ENCODE measurements around the gene CACNA1H.
"Not testable (repeated sequence)": the region's sequence is repeated elsewhere in the genome, so short reads cannot be mapped to it uniquely, and the experiment has no call there.

CACNA1H gene

GRCh38 chr16:1220841-1221627 lies 68.1 kb downstream of the CACNA1H start:
- Histone ChIP-seq H3K4me3 (ENCODE audit: low read depth in 1 of 2, low read length in 2 of 2) (no peak overlapping the region), H3K27me3 (ENCODE audit: low read depth, low read length) (no peaks in the 10 kb centered on the region), H3K9me3 (ENCODE audit: control insufficient read depth in 1 of 2, low read length in 2 of 2) (no peaks in the 10 kb centered on the region), H3K4me1 (ENCODE audit: control insufficient read depth in 1 of 2, insufficient read depth in 2 of 2, low read length in 2 of 2) (no peaks in the 10 kb centered on the region), H3K27ac (ENCODE audit: low read length) (no peak overlapping the region), H3K36me3 (ENCODE audit: control insufficient read depth in 1 of 2, insufficient read depth in 2 of 2, low read length in 2 of 2) (peaks cover 0 to 46% of the 10 kb centered on the region in 2 donors)

DNA sequence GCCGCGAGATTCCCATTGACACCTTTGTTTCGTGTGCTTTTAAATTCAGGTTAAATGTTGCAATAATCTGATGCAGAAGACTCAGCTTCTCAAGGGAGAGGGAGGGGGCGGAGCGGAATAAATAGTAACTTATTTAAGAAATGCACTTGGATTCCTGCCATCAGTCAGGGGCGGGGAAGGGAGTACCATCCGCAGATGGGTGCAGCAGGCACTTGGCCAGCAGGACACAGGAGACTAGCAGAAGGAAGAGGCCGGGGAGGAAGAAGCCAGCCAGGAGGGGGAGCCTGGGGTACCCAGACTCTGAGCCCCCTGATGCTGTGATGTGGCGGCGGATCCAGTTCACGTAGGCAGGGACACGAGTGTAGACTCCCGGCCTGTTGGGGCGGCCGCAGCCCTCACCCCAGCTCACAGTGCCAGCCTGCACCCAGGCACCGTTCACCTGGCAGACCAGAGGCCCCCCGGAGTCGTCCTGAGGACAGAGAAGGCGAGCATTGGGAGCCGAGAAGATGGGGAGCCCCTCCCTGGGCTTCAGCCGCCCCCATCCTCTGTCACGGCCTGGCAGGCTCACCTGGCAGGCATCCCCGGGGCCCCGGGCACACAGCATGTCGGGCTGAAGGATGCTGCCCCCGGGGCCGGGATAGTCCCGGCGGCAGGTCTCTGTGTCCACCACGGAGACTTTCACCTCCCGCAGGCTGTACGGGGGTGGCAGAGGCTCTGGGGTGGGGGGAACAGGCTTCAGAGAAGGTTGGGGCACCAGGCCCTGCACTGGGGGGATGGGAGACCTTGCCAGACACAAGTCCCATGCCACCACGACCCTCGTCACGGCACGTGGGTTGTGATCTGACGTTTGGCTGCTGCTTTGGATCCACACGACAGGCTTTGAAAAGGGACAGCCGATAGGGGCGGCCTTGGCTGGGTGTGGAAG lies 69.0 kb downstream of the CACNA1H start:
- Histone ChIP-seq H3K4me1 (ENCODE audit: control insufficient read depth in 1 of 2, insufficient read depth in 2 of 2, low read length in 2 of 2) (no peaks in the 10 kb centered on the region), H3K36me3 (ENCODE audit: control insufficient read depth in 1 of 2, insufficient read depth in 2 of 2, low read length in 2 of 2) (peaks cover 0 to 38% of the 10 kb centered on the region in 2 donors), H3K27me3 (ENCODE audit: low read depth, low read length) (no peaks in the 10 kb centered on the region), H3K9me3 (ENCODE audit: control insufficient read depth in 1 of 2, low read length in 2 of 2) (no peaks in the 10 kb centered on the region), H3K27ac (ENCODE audit: low read length) (no peak overlapping the region), H3K4me3 (ENCODE audit: low read depth in 1 of 2, low read length in 2 of 2) (no peak overlapping the region)

DNA sequence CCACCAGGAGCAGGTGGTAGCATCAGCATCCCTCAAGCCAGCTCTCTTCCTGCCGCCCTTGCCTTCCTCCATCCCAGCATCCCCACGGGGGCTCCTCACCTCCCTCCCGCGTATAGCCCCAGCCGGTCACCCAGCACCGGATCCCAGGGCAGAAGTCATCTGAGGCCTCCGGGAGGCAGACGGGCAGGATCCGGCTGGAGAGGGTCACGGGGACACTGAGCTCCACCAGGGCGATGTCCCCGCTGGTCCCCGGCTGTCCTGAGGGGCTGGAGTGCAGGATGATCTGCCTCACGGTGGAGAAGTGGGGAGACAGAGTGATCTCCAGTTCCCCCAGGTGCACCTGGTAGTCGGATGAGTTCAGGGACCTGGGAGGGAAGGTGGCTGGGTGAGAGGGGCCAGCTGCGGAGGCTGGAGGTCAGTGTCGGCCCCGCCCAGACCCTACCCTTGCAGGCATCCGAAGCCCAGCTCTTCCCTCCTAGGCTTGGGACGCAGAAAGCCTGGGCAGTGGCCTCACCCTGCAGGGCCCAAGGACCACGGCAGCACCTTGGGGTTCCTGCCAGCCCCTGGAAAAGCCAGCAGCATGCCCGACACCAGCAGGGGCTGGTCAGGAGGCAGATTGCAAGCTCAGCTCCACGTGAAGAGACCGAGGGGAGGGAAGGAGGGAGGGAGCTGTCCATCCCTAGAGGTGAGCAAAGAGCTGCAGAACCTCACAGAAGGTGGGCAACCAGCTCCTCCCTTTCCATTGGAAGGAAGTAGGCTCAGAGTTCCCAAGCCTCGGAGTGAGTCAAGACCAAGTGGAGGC lies 69.8 kb downstream of the CACNA1H start:
- no peaks in the 10 kb centered on the region for H3K4me1 ChIP-seq (ENCODE audit: control insufficient read depth in 1 of 2, insufficient read depth in 2 of 2, low read length in 2 of 2)
- peaks cover 0 to 29% of the 10 kb centered on the region in 2 donors for H3K36me3 ChIP-seq (ENCODE audit: control insufficient read depth in 1 of 2, insufficient read depth in 2 of 2, low read length in 2 of 2)
- no peak overlapping the region for H3K27ac ChIP-seq (ENCODE audit: low read length)
- H3K9me3 ChIP-seq (ENCODE audit: control insufficient read depth in 1 of 2, low read length in 2 of 2) = no peaks in the 10 kb centered on the region
- no peak overlapping the region for H3K4me3 ChIP-seq (ENCODE audit: low read depth in 1 of 2, low read length in 2 of 2)
- H3K27me3 ChIP-seq (ENCODE audit: low read depth, low read length) = no peaks in the 10 kb centered on the region

DNA sequence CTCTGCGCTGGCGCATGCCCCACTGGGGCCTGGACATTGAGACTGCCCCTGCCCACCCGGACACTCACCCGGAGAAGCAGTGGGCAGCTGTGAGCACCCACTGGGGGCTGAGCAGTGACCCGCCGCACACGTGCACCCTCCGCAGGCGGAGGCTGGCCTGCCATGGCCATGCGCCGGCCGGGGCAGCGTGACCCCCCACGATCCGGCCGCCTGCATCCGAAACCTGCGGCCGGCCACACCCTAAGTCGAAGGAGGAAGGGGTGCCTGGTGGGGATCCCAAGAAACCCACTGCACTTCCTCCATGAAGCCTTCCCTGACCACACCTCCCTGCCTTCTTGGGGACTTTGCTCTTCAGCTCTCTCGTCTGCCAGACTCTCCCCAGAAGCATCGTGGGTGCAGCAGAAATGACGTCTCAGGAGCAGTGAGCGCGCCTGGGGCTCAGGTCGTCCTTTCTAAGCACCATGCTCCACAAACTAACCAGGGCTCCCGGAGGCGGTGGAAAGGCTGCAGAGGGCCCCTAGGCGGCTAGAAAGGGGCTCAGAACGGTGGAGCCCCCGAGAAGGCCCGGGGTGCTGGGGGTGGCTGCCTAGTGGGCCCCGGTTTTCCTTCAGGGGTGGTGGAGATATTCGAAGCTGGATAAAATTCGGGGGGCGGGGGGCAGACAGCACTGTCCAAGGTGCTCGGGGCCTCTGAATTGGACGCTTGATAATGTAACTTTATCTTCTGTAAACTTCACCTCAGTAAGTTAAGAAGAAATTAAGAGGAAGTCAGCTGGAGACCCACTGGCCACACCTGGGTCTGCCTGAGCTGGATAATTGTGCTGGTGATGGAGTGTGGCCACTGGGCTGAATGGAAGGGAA lies 70.7 kb downstream of the CACNA1H start:
- Histone ChIP-seq H3K27ac (ENCODE audit: low read length) (no peak overlapping the region), H3K27me3 (ENCODE audit: low read depth, low read length) (no peaks in the 10 kb centered on the region), H3K4me3 (ENCODE audit: low read depth in 1 of 2, low read length in 2 of 2) (no peak overlapping the region), H3K9me3 (ENCODE audit: control insufficient read depth in 1 of 2, low read length in 2 of 2) (no peaks in the 10 kb centered on the region), H3K36me3 (ENCODE audit: control insufficient read depth in 1 of 2, insufficient read depth in 2 of 2, low read length in 2 of 2) (peaks cover 0 to 21% of the 10 kb centered on the region in 2 donors), H3K4me1 (ENCODE audit: control insufficient read depth in 1 of 2, insufficient read depth in 2 of 2, low read length in 2 of 2) (no peaks in the 10 kb centered on the region)

GRCh38 chr16:1224558-1224957 lies 71.7 kb downstream of the CACNA1H start:
- no peak overlapping the region for H3K27ac ChIP-seq (ENCODE audit: low read length)
- H3K27me3 ChIP-seq (ENCODE audit: low read depth, low read length) = no peaks in the 10 kb centered on the region
- no peak overlapping the region for H3K4me3 ChIP-seq (ENCODE audit: low read depth in 1 of 2, low read length in 2 of 2)
- no peaks in the 10 kb centered on the region for H3K4me1 ChIP-seq (ENCODE audit: control insufficient read depth in 1 of 2, insufficient read depth in 2 of 2, low read length in 2 of 2)
- H3K36me3 ChIP-seq (ENCODE audit: control insufficient read depth in 1 of 2, insufficient read depth in 2 of 2, low read length in 2 of 2) = peaks cover 0 to 12% of the 10 kb centered on the region in 2 donors
- H3K9me3 ChIP-seq (ENCODE audit: control insufficient read depth in 1 of 2, low read length in 2 of 2) = no peaks in the 10 kb centered on the region

DNA sequence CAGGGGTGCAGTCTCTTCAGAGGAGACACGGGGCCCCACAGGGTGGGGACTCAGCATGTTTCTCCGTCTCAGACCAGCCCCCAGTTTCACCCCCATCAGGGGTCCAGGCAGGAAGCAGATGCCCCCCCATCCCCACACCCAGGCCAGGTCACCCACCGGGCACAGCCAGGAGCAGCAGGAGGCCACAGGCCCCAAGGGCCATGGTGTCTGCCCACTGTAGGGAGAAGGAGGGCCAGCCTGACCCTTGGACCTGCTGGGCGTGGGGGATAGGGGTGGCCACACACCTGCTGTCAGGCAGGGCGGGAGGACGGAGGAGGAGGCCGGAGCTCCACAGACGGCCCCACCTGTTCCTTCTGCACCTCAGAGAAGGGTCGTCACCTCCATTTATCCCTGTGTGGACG lies 72.1 kb downstream of the CACNA1H start, which contains the start of gene TPSG1:
TPSG1 (minus strand) TSS at position 218 of the 401 bp plus-strand sequence; CDS start at position 202, 16 bp downstream.
- H3K27ac ChIP-seq (ENCODE audit: low read length) = no peak within 1 kb of the TSS

GRCh38 chr16:1225728-1226311 lies 72.9 kb downstream of the CACNA1H start:
- not testable (repeated sequence) for H3K27me3 ChIP-seq (ENCODE audit: low read depth, low read length); H3K36me3 ChIP-seq (ENCODE audit: control insufficient read depth in 1 of 2, insufficient read depth in 2 of 2, low read length in 2 of 2)

More for the DNA sequence above, 72.1 kb downstream of the CACNA1H start, which contains the start of gene TPSG1:
- Histone ChIP-seq H3K36me3 (ENCODE audit: control insufficient read depth in 1 of 2, insufficient read depth in 2 of 2, low read length in 2 of 2) (peaks cover 0 to 9% of the 10 kb centered on the region in 2 donors), H3K9me3 (ENCODE audit: control insufficient read depth in 1 of 2, low read length in 2 of 2) (no peaks in the 10 kb centered on the region), H3K4me1 (ENCODE audit: control insufficient read depth in 1 of 2, insufficient read depth in 2 of 2, low read length in 2 of 2) (no peaks in the 10 kb centered on the region), H3K4me3 (ENCODE audit: low read depth in 1 of 2, low read length in 2 of 2) (no peak within 1 kb of the TSS), H3K27me3 (ENCODE audit: low read depth, low read length) (no peaks in the 10 kb centered on the region)

GRCh38 chr16:1226692-1227091 lies 73.8 kb downstream of the CACNA1H start:
- not testable (repeated sequence) for H3K36me3 ChIP-seq (ENCODE audit: control insufficient read depth in 1 of 2, insufficient read depth in 2 of 2, low read length in 2 of 2); H3K4me1 ChIP-seq (ENCODE audit: control insufficient read depth in 1 of 2, insufficient read depth in 2 of 2, low read length in 2 of 2); H3K27me3 ChIP-seq (ENCODE audit: low read depth, low read length); H3K9me3 ChIP-seq (ENCODE audit: control insufficient read depth in 1 of 2, low read length in 2 of 2); H3K4me3 ChIP-seq (ENCODE audit: low read depth in 1 of 2, low read length in 2 of 2); H3K27ac ChIP-seq (ENCODE audit: low read length)

More at GRCh38 chr16:1225728-1226311, 72.9 kb downstream of the CACNA1H start:
- H3K4me1 ChIP-seq (ENCODE audit: control insufficient read depth in 1 of 2, insufficient read depth in 2 of 2, low read length in 2 of 2); H3K4me3 ChIP-seq (ENCODE audit: low read depth in 1 of 2, low read length in 2 of 2); H3K27ac ChIP-seq (ENCODE audit: low read length); H3K9me3 ChIP-seq (ENCODE audit: control insufficient read depth in 1 of 2, low read length in 2 of 2): not testable (repeated sequence)

DNA sequence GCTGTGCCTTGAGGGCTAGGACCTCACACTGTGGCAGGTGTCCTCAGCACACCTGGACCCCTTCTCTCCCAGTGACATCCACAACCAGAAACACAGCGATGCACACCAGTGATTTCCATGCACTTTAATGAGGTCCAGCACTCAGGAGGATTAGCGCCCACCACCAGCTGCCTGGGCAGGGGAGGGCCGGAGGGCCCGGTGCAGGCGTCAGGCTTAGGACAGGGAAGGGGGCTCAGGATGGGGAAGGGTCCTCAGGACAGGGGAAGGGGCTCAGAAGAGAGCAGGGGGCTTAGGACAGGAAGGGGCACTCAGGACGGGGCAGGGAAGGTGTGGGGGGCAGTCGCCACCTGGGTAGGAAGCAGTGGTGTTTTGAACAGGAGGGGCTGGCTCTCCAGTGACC lies 75.3 kb downstream of the CACNA1H start:
- not testable (repeated sequence) for H3K4me1 ChIP-seq (ENCODE audit: control insufficient read depth in 1 of 2, insufficient read depth in 2 of 2, low read length in 2 of 2); H3K4me3 ChIP-seq (ENCODE audit: low read depth in 1 of 2, low read length in 2 of 2); H3K36me3 ChIP-seq (ENCODE audit: control insufficient read depth in 1 of 2, insufficient read depth in 2 of 2, low read length in 2 of 2); H3K27ac ChIP-seq (ENCODE audit: low read length); H3K27me3 ChIP-seq (ENCODE audit: low read depth, low read length); H3K9me3 ChIP-seq (ENCODE audit: control insufficient read depth in 1 of 2, low read length in 2 of 2)

GRCh38 chr16:1229476-1229875 lies 76.6 kb downstream of the CACNA1H start:
- not testable (repeated sequence) for H3K4me1 ChIP-seq (ENCODE audit: control insufficient read depth in 1 of 2, insufficient read depth in 2 of 2, low read length in 2 of 2); H3K4me3 ChIP-seq (ENCODE audit: low read depth in 1 of 2, low read length in 2 of 2); H3K27me3 ChIP-seq (ENCODE audit: low read depth, low read length); H3K27ac ChIP-seq (ENCODE audit: low read length); H3K9me3 ChIP-seq (ENCODE audit: control insufficient read depth in 1 of 2, low read length in 2 of 2); H3K36me3 ChIP-seq (ENCODE audit: control insufficient read depth in 1 of 2, insufficient read depth in 2 of 2, low read length in 2 of 2)

Data from muscle layer of duodenum (tissue), 2 donors.